HG02623 (cell line): ENCODE measurements around the gene OR2M3.
A peak's percentile ranks its signal among the peaks of the same experiment; 100 is the strongest.
"Not testable (repeated sequence)": the region's sequence is repeated elsewhere in the genome, so short reads cannot be mapped to it uniquely, and the experiment has no call there.

ENCODE experiments used
- ATAC-seq: cut with Tn5 transposase; IDR thresholded peaks from one replicate; pipeline ENCODE4 v1.9.1; 2021; ENCODE audit warnings: moderate library complexity; ENCODE audit not compliant: unreplicated experiment

The OR2M3 gene

GRCh38 chr1:248196965-248197364 lies at the start of gene OR2M3:
Gene OR2M3, plus strand, starts transcription at chr1:248197265. Its CDS starts 5,803 bp downstream, at chr1:248203068.
- ATAC-seq = no peak

DNA sequence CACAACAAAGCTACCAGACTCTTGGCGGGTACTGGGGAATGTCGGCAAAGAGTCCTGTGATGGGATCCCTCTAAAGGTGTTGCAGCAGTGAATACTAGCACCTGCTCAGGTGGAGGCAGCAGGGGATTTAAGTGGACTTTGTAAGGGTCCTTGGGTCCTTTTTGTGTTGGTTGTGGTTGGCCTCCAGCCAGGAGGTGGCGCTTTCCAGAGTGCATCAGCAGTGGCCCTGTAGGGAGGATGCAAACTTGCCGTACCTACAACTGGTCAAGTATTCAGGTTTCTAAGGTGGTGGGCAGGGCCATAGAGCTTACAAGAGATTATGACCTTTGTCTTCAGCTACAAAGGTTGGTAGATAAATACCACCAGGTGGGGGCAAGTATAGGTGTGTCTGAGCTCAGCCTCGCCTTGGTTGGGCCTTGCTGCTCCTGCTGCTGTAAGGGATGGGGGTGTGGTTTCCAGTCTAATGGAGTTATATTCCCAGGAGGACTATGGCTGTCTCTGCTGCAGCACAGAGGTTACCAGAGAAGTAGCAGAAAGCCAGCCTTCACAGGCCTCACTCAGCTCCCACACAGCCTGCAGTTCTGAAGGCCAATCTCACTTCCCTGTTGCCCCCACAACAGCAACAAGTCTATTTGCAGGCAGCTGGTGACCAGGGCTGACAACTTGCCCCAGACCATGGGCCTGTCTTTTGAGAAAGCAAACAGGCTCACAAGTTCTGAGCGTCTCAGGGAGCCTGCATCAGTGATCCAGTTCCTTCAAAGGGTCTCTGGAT lies 44.8 kb upstream of the OR2M3 start:
- ATAC-seq = no peak

DNA sequence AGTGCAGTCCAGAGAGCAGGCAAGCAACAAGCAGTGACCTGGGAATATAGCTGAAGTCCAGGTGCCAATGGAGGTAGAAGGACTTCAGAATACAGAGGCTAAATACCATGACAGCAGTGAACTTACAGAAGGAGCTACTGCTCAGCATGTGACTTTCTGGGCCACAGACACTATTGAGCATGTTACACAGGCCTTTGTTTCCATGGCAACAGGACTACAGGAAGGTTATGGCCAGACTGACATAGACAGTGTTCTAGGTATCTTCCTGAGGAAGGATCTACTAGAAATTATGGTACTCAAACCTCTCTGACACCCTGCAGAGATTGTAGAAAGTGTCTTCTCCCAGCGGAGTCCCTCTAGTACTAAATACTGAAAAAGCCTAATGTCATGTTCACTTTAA lies 41.1 kb upstream of the OR2M3 start:
- no peak for ATAC-seq

- ATAC-seq = no peak
These were observed 38.3 kb upstream of the OR2M3 start for GRCh38 chr1:248158758-248159157.

GRCh38 chr1:248164031-248164430 lies 33.0 kb upstream of the OR2M3 start:
- ATAC-seq = no peak

GRCh38 chr1:248165186-248165585 lies 31.9 kb upstream of the OR2M3 start:
- no peak for ATAC-seq

- ATAC-seq = no peak
These were observed 22.5 kb upstream of the OR2M3 start, which contains the start of gene OR2M2 for GRCh38 chr1:248174521-248174920. Gene OR2M2, plus strand, starts transcription at chr1:248174821. Its CDS starts 5,165 bp downstream, at chr1:248179986.

- ATAC-seq = peak; percentile 64
These were observed 13.1 kb upstream of the OR2M3 start for GRCh38 chr1:248183996-248184395.

- no peak for ATAC-seq
These were observed 9.7 kb upstream of the OR2M3 start for GRCh38 chr1:248187363-248187762.

DNA sequence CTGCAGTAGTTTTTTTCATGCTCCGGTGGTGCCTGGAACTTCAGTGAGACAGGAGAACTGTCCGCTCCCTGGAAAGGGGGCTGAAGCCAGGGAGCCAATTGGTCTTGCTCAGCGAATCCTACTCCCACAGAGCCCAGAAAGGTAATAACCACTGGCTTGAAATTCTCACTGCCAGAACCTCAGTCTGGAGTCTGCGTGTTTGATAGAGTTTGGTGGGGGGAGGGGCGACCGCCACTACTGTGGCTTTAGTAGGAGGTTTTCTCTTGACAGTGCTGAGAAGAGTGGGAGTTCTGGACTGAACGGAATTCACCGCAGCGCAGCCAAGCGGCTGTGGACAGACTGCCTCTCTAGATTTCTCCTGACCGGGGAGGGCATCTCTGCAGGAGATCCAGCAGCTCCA lies 8.0 kb upstream of the OR2M3 start:
- no peak for ATAC-seq

GRCh38 chr1:248194117-248194516 lies 2.9 kb upstream of the OR2M3 start:
- no peak for ATAC-seq

- ATAC-seq = no peak
These were observed 18.8 kb downstream of the OR2M3 start for GRCh38 chr1:248215880-248216279.

- no peak for ATAC-seq
These were observed 28.5 kb downstream of the OR2M3 start for GRCh38 chr1:248225537-248225936.

GRCh38 chr1:248229360-248229908 lies 32.4 kb downstream of the OR2M3 start:
- ATAC-seq = no peak

DNA sequence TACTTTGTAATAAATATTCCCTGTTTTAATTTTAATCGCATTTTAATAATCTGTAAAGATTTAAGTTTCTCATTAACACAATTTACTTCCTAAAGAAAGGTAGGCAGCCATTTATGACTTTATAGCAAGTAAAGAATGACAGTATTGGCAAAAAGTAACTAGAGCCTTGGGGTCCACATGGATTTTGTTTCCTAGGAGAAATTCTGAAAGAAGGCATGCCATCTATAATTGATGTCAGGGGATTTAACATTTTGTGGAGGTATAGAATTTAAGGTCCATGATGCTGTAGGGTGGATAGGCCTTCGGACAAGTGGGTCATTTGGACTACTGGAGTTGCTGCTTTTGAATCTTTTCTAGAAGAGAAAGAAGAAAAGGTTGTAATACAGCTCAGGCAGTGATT lies 34.1 kb downstream of the OR2M3 start, which contains the start of gene OR2M4:
Gene OR2M4 (plus strand): TSS at position 301 of the 400 bp plus-strand sequence. CDS start 7,512 bp downstream, outside the sequence.
- no peak for ATAC-seq

DNA sequence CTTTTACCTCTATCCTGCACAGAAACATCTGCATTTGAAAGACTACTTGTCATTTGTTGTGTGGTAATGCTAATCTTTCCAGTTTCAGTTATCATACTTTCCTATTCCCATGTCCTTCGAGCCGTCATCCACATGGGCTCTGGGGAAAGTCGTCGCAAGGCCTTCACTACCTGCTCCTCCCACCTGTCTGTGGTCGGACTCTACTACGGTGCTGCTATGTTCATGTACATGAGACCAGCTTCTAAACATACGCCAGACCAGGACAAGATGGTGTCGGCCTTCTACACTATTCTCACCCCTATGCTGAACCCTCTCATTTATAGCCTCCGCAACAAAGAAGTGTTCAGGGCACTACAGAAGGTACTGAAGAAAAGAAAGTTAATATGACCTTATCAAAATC lies 42.4 kb downstream of the OR2M3 start:
- ATAC-seq = no peak

GRCh38 chr1:248243204-248243603 lies 46.1 kb downstream of the OR2M3 start:
- ATAC-seq = peak; percentile 81

- not testable (repeated sequence) for ATAC-seq
These were observed 62.2 kb downstream of the OR2M3 start for GRCh38 chr1:248259309-248259708.
